Anterior cingulate cortex (tissue), 58 donors: ENCODE measurements around the gene OR9Q1.
A peak's percentile ranks its signal among the peaks of the same experiment; 100 is the strongest.

ENCODE experiments used
- DNase-seq, 58 donors: peaks; one replicate each; lab custom pipeline; 2025; lab: John Stamatoyannopoulos, UW

OR9Q1 gene

GRCh38 chr11:58028687-58029411, 5.2 kb downstream of the OR9Q1 start:
- peak in 6 of 58 donors; percentile 0 to 28 (median 4) for DNase-seq

GRCh38 chr11:58030653-58031052, 7.0 kb downstream of the OR9Q1 start, which contains the start of gene OR6Q1:
TSS of gene OR6Q1 (plus strand) at chr11:58030953. CDS start at chr11:58030953, 0 bp downstream.
- no peak for DNase-seq

GRCh38 chr11:58034471-58034870, 10.8 kb downstream of the OR9Q1 start:
- DNase-seq, result no peak

GRCh38 chr11:58039589-58039988, 15.9 kb downstream of the OR9Q1 start:
- DNase-seq, result no peak

- no peak for DNase-seq
Measured at GRCh38 chr11:58043379-58043778, 19.7 kb downstream of the OR9Q1 start.

- no peak for DNase-seq
Measured at GRCh38 chr11:58046231-58046630, 22.6 kb downstream of the OR9Q1 start.

- DNase-seq, result no peak
Measured at GRCh38 chr11:58047818-58048217, 24.1 kb downstream of the OR9Q1 start.

GRCh38 chr11:58055806-58056401, 32.2 kb downstream of the OR9Q1 start:
- DNase-seq, result no peak

- DNase-seq, result no peak
Measured at GRCh38 chr11:58057481-58057880, 33.8 kb downstream of the OR9Q1 start.

- peak in 4 of 58 donors; percentile 1 to 18 (median 8) for DNase-seq
Measured at GRCh38 chr11:58058276-58059006, 34.8 kb downstream of the OR9Q1 start.

GRCh38 chr11:58059007-58059350, 35.3 kb downstream of the OR9Q1 start:
- DNase-seq, result no peak

- DNase-seq, result no peak
Measured at GRCh38 chr11:58060535-58060934, 36.9 kb downstream of the OR9Q1 start.

- DNase-seq, result no peak
Measured at GRCh38 chr11:58060939-58061672, 37.4 kb downstream of the OR9Q1 start.

GRCh38 chr11:58061813-58062212, 38.1 kb downstream of the OR9Q1 start:
- peak in 2 of 58 donors; percentile 13 to 15 for DNase-seq

- DNase-seq, result no peak
Measured at GRCh38 chr11:58067685-58068084, 44.0 kb downstream of the OR9Q1 start.

GRCh38 chr11:58068655-58069054, 45.0 kb downstream of the OR9Q1 start:
- DNase-seq, result no peak

GRCh38 chr11:58070585-58070984, 46.9 kb downstream of the OR9Q1 start:
- no peak for DNase-seq

- DNase-seq, result no peak
Measured at GRCh38 chr11:58075781-58076180, 52.1 kb downstream of the OR9Q1 start.

GRCh38 chr11:58086528-58086927, 62.8 kb downstream of the OR9Q1 start:
- DNase-seq, result no peak

- DNase-seq, result no peak
Measured at GRCh38 chr11:58097437-58097836, 73.8 kb downstream of the OR9Q1 start.

- no peak for DNase-seq
Measured at GRCh38 chr11:58121096-58121495, 97.4 kb downstream of the OR9Q1 start.
